Mesothelial cell of epicardium (in vitro differentiated cells): Measurements from ENCODE around the gene GHDC. TPM values are rescaled to one million over a fixed set of nuclear protein-coding genes. Genes with fewer than 3 reads are reported as not detected.
A peak's percentile ranks its signal among the peaks of the same experiment; 100 is the strongest.

Source experiments
- DNase-seq, 2 experiments: peaks; one replicate each; pipeline ENCODE4 v3.0.0; 2021; ENCODE audit warnings: low spot score in 2 of 2; ENCODE audit not compliant: unreplicated experiment in 2 of 2
- H3K27ac Mint-ChIP-seq: 2 replicates; pipeline ENCODE4 v1.8.0; 2021; ENCODE audit warnings: mixed read lengths
- H3K27me3 Mint-ChIP-seq: 2 replicates; pipeline ENCODE4 v1.8.0; 2021; ENCODE audit warnings: low read depth, mixed read lengths
- H3K36me3 Mint-ChIP-seq: 2 replicates; pipeline ENCODE4 v1.8.0; 2021; ENCODE audit warnings: mixed read lengths
- H3K4me1 Mint-ChIP-seq: 2 replicates; pipeline ENCODE4 v1.8.0; 2021; ENCODE audit warnings: mixed read lengths
- H3K4me3 Mint-ChIP-seq: 2 replicates; pipeline ENCODE4 v1.8.0; 2021; ENCODE audit warnings: mild to moderate bottlenecking, moderate library complexity, mixed read lengths
- H3K9me3 Mint-ChIP-seq: 2 replicates; pipeline ENCODE4 v1.8.0; 2021; ENCODE audit warnings: mixed read lengths
- CTCF ChIP-seq: fragments of 200-600 bp; sonication (generic); IDR thresholded peaks from one replicate; pipeline ENCODE4 v1.5.0; 2021; ENCODE audit warnings: antibody characterized with exemption; ENCODE audit not compliant: unreplicated experiment
- total RNA-seq: library from RNA; stranded (reverse); gene quantifications from 3 replicates; pipeline ENCODE4 v1.2.1, GENCODE V29; 2021

The GHDC gene
- total RNA-seq, 1 donor from 2014 or later, result 9.2 TPM

- H3K9me3 Mint-ChIP-seq, result no peaks in the 10 kb centered on the region
- peaks cover 83% of the 10 kb centered on the region for H3K27me3 Mint-ChIP-seq
- TF ChIP-seq CTCF, result no peak
- peaks cover 9% of the 10 kb centered on the region for H3K4me1 Mint-ChIP-seq
- no peaks in the 10 kb centered on the region for H3K36me3 Mint-ChIP-seq
- H3K4me3 Mint-ChIP-seq, result no peak overlapping the region
- H3K27ac Mint-ChIP-seq, result no peak overlapping the region
- peak; percentile 58 to 76 for DNase-seq
Measured at GRCh38 chr17:42179911-42180410, 14.3 kb downstream of the GHDC start.

- Mint-ChIP-seq H3K36me3 (no peaks in the 10 kb centered on the region), H3K9me3 (no peaks in the 10 kb centered on the region), H3K27ac (no peak overlapping the region), H3K4me3 (no peak overlapping the region), H3K4me1 (peaks cover 7% of the 10 kb centered on the region), H3K27me3 (peaks cover 76% of the 10 kb centered on the region)
- TF ChIP-seq CTCF, result no peak
- DNase-seq, result no peak
Measured at GRCh38 chr17:42179335-42179734, 15.0 kb downstream of the GHDC start.

GRCh38 chr17:42178817-42179216, 15.5 kb downstream of the GHDC start:
- Mint-ChIP-seq H3K27ac (no peak overlapping the region), H3K27me3 (peaks cover 73% of the 10 kb centered on the region), H3K4me1 (peaks cover 7% of the 10 kb centered on the region), H3K36me3 (no peaks in the 10 kb centered on the region), H3K4me3 (no peak overlapping the region), H3K9me3 (no peaks in the 10 kb centered on the region)
- no peak for TF ChIP-seq CTCF
- DNase-seq, result no peak

- no peak for DNase-seq
- no peak overlapping the region for H3K27ac Mint-ChIP-seq
Measured at GRCh38 chr17:42177684-42178083, 16.6 kb downstream of the GHDC start.

GRCh38 chr17:42174126-42174783, 20.0 kb downstream of the GHDC start:
- peaks cover 29% of the 10 kb centered on the region for H3K27me3 Mint-ChIP-seq
- peaks cover 25% of the 10 kb centered on the region for H3K4me1 Mint-ChIP-seq
- no peak for DNase-seq
- H3K27ac Mint-ChIP-seq, result no peak overlapping the region
- H3K9me3 Mint-ChIP-seq, result no peaks in the 10 kb centered on the region
- TF ChIP-seq CTCF, result no peak
- no peaks in the 10 kb centered on the region for H3K36me3 Mint-ChIP-seq
- H3K4me3 Mint-ChIP-seq, result no peak overlapping the region

More at GRCh38 chr17:42177684-42178083, 16.6 kb downstream of the GHDC start:
- Mint-ChIP-seq H3K27me3 (peaks cover 61% of the 10 kb centered on the region), H3K36me3 (no peaks in the 10 kb centered on the region), H3K4me1 (peaks cover 10% of the 10 kb centered on the region), H3K9me3 (no peaks in the 10 kb centered on the region), H3K4me3 (no peak overlapping the region)
- TF ChIP-seq CTCF, result no peak
